GM18519 (cell line): Measurements from ENCODE around the gene EXOC4.

ENCODE experiments used
- ATAC-seq: cut with Tn5 transposase; IDR thresholded peaks from one replicate; pipeline ENCODE4 v1.9.1; 2021; ENCODE audit warnings: mild to moderate bottlenecking, moderate library complexity; ENCODE audit not compliant: unreplicated experiment, low FRiP score

Gene EXOC4

GRCh38 chr7:133556553-133556952, 303.7 kb downstream of the EXOC4 start:
- no peak for ATAC-seq

DNA sequence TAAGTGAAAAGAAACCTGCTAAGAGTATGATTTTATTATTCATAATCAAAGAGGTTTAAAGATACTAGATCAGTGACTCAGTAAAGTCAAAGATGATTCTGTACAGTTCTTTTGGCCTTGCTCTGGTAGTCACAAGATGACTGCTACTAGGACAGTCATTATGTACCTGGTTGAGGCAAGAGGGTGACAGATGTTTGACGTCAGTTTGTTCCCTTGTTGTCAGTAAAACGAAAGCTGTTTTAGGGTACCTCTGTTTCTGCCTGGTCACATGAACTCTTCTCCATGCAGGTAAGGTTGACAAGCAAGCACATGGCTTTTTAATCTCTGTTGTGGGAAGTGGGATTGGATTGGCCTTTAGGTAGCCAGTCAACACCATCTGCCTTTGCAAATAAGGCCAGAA, 308.0 kb downstream of the EXOC4 start:
- ATAC-seq, result no peak

DNA sequence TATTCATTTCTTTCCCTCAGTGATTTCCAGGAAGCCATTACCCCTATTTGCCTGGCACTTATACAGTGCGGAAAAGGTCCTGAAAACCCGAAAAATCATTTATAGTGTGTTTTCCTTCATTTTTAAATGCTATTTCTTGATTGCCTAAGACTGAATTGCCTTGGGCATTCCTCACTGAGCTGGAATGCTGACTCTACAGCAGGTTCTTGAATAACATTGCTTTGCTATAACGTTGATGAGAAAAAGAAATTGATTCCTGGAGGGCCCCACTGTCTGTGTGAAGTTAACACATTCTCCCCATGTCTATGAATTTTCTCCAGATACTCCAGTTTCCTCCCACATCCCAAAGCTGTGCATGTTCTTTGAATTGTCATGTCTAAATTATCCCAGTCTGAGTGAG, 308.5 kb downstream of the EXOC4 start:
- no peak for ATAC-seq

DNA sequence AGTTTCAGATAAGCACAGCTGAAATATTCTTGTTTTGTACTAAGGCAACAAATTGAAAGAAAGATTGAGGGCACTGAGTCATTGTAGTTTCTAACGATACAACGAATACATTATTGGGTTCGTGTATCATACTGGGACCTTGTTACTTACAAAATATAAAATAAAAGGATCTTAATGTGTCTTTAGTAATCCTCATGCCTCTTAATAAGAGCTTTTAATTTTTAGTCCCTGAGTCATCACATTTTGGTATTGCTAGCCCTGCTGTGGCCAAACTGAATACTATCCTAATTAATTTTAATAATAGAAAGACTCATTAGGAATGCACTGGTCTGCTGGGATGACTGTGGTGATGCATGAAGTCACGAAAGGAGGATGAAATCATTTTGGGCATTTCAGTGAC, 309.7 kb downstream of the EXOC4 start:
- ATAC-seq, result no peak

DNA sequence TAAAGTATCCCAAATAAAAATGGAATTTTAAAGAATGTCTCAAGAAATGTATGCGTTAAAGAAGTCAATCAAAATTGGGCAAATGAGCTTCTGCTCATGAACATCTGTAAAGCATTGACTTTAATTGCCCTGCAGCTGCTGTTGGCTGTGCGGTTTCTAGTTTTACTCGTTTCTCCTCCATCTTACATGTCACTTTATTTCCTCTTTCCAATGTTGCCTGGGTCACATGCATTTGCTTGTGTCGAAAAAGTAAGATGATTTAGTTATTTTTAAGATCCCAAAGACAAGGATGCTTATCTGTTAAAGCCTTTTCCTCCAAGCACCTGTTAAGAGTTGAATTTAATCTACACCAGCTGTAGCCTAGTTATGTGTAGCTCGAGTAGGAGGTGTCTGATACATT, 310.4 kb downstream of the EXOC4 start:
- no peak for ATAC-seq

GRCh38 chr7:133564484-133564883, 311.6 kb downstream of the EXOC4 start:
- no peak for ATAC-seq

- no peak for ATAC-seq
Measured at GRCh38 chr7:133568544-133568943, 315.7 kb downstream of the EXOC4 start.

DNA sequence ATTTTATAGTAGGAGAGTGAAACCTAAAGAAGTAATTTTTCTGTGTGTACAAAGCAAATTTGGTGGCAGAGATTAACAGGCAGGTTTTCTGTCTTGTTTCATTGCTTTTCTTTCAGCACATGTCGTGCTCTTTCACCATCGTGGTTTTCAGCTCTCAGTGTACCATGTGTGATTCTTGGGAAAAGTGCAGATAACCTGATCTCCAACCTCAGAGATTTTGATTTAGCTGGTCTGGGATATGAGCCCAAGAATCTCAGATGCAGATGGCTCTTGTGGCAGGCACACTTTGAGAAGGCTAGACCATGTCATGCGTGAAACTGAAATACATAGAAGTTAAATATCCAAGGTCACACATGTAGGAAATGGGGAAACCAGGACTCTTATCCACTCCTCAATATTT, 317.4 kb downstream of the EXOC4 start:
- ATAC-seq, result no peak

- ATAC-seq, result no peak
Measured at GRCh38 chr7:133571076-133571475, 318.2 kb downstream of the EXOC4 start.

GRCh38 chr7:133572087-133572486, 319.2 kb downstream of the EXOC4 start:
- no peak for ATAC-seq

- ATAC-seq, result no peak
Measured at GRCh38 chr7:133572843-133573242, 320.0 kb downstream of the EXOC4 start.

DNA sequence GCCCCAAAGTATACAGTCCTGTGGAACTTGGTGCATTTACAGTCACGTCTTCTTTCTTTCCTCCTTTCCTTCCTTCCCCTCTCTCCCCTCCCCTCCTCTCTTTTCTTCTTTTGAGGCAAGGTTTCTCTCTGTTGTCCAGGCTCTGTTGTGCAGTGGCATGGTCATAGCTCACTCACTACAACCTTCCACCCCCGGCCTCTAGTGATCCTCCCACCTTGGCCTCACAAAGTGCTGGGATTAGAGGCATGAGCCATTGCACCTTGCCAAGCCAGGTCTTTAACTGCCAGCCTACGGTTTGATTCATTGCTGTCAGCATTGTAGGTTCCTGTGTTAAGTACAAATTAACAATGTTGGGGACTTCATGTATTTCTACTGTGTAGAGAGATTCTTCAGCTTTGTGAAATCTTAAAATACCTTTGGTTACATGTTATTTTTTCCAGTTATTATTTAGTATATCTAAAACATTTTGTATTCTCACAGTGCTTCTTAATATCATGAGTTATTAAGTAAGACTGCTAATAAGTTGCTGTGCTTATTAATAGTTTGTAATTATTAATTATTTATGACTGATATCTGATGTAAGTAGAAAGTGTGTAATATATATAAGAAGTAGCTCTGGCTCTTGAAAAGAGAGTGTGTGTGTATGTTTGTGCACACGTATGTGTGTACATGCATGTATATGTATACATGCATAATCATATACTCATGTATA, 320.8 kb downstream of the EXOC4 start:
- ATAC-seq, result no peak

DNA sequence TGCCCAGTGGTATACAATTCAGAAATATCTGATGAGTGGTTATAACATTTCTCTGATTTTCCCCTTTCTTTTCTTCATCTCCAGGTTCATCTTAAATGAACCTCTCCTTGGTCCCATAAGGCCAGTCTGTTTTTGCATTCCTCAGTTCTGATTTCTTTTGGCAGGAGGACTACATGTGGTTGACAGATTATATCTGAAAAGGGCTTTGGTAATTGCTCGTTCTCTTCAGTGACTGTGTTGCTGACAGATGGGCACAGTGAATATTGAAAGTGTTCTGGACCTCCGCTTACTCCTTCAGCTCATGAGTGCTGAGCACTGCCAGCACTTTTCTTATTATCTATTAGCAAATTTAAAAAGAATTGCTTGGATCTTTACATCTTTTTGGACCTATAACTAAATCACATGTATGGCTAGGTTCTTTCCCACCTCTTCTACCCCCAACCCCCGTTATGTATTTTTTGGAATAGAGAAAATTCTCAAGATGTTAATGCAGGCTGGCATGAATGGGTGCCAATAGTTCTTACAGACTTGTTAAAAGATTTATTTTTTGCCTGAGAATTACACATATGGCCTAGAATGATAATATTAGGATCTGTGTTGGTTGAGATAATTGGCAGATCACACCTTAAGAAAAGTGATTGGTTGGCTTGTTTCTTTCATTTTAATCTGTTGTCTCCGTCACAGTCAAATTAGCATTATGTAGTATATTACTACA, 323.0 kb downstream of the EXOC4 start:
- no peak for ATAC-seq

- ATAC-seq, result no peak
Measured at GRCh38 chr7:133576612-133577168, 323.8 kb downstream of the EXOC4 start.

DNA sequence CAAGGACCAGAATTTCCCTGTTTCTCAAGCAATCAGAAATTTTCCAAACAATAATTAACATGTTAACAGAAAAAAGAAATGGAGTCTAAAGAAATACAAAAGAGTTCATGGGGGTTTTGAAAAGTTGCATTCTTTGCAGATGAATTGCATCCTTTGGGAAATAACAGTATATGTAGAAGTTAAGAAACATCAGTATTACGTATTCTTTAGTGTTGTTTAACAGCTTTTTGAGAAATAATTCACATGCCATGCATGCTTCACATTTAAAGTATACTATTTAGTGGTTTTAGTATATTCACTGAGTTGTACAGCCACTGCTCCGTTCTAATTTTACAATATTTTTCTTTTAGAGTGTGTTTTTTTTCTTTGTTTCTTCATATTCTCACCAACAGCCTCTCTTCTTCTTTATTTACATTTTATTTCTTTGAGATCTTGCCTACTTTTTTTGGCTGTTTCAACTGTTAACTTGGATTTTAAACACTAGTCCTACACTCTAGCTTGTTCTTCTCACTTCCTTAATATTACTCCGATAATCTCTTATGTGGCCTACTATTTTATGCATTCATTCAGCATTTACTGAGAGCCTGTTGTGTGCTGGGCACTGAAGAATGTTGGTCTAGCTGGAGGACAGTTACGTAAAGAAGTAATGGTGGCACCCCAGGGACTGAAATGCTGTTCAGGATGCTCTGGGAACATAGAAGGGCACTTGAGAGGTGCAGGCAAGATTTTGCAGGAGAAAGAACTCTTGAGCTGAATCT, 330.1 kb downstream of the EXOC4 start:
- ATAC-seq, result no peak

- ATAC-seq, result no peak
Measured at GRCh38 chr7:133583545-133584171, 330.8 kb downstream of the EXOC4 start.

DNA sequence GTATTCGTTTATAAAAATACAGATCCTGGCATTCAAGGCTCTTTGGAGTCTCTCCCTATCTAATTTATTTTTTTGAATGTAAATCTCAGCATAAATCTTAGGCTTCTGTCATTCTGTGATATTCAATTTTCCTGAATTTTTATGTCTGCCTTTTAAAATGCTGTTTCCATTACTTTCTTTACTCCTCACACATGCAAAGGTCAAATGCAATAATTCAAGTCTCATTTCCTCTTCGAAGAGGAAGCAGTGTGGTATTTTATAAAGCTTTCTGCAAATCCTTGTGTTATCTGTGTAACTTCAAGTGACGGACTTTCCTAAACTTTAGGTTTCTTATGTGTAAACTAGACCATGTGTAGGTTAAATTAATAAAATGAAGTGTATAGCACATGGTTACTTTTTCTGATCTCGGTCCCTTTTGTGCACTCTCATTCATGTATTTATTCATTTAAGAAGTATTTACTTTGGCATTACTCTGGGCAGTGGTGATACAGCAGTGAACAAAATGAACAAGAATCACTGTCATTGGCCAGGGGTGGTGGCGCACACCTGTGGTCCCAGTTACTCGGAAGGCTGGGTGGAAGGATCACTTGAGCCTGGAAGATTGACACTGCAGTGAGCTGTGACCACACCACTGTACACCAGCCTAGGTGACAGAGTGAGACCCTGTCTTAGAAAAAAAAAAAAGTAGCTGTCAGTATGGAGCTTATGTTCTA, 332.2 kb downstream of the EXOC4 start:
- ATAC-seq, result no peak

- no peak for ATAC-seq
Measured at GRCh38 chr7:133586253-133586652, 333.4 kb downstream of the EXOC4 start.

DNA sequence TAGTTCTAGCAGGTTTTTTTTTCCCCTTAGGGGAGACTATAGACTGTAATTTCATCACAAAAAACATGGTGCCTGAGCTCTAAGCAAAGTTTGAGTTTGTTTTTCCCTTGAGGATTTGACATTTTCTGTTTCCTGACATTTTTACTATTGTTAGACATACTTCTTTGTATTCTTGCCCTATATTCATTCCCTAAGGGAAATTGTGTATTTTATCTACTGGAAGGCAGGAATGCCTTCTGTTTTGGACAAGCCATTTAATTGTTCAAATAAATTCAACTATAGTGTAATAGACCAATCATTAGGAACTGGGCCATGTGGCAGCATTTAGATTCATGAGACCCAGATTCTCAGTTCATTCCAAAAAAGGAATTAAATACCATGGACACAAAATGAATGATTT, 335.0 kb downstream of the EXOC4 start:
- no peak for ATAC-seq

DNA sequence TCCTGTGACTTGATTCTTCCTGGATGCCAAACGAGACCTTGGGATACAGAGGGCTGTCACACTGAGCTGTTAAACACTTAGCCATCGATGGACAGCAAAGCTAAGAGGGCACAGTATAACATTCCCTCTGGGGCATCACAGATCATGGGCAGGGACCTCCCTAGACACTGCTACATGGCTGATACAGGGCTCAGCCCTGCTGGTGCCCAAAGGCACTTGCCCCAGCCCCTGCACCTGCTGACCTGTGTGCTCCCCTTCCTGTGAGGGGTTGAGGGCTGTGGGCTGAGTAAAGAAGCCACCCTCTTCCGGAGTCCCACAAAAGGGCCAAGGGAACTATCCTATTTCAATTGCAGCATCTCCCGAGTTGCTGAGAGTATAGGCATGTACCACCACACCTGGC, 337.9 kb downstream of the EXOC4 start:
- ATAC-seq, result no peak
